ENCODE data around the gene TEX53.

TEX53 gene

GRCh38 chr9:114688909-114689610, 31.5 kb upstream of the TEX53 start:
- H3K9me3 Mint-ChIP-seq = no peaks in the 10 kb centered on the region
- peaks cover 4 to 18% of the 10 kb centered on the region in 2 donors for H3K27me3 Mint-ChIP-seq
- H3K36me3 Mint-ChIP-seq = no peaks in the 10 kb centered on the region
- peaks cover 6 to 21% of the 10 kb centered on the region in 2 donors for H3K4me1 Mint-ChIP-seq
- DNase-seq = no peak
- ATAC-seq (replicated peaks) = no peak
- no peak overlapping the region for H3K4me3 Mint-ChIP-seq
- no peak overlapping the region for H3K27ac Mint-ChIP-seq

- H3K36me3 Mint-ChIP-seq = no peaks in the 10 kb centered on the region
Measured at GRCh38 chr9:114688379-114688778, 30.8 kb upstream of the TEX53 start.

GRCh38 chr9:114687034-114687433, 29.4 kb upstream of the TEX53 start:
- H3K27me3 Mint-ChIP-seq = peaks cover 0 to 6% of the 10 kb centered on the region in 2 donors
- H3K4me1 Mint-ChIP-seq = peaks cover 6 to 21% of the 10 kb centered on the region in 2 donors
- H3K27ac Mint-ChIP-seq = no peak overlapping the region
- ATAC-seq (replicated peaks) (no peak), DNase-seq (no peak)
- H3K36me3 Mint-ChIP-seq = no peaks in the 10 kb centered on the region
- no peak overlapping the region for H3K4me3 Mint-ChIP-seq
- H3K9me3 Mint-ChIP-seq = no peaks in the 10 kb centered on the region

More at GRCh38 chr9:114688379-114688778, 30.8 kb upstream of the TEX53 start:
- DNase-seq = no peak
- Mint-ChIP-seq H3K4me1 (peaks cover 6 to 21% of the 10 kb centered on the region in 2 donors), H3K9me3 (no peaks in the 10 kb centered on the region), H3K27me3 (peaks cover 0 to 12% of the 10 kb centered on the region in 2 donors), H3K4me3 (no peak overlapping the region), H3K27ac (no peak overlapping the region)
- no peak for ATAC-seq (replicated peaks)

GRCh38 chr9:114685951-114686350, 28.3 kb upstream of the TEX53 start:
- Mint-ChIP-seq H3K27me3 (peaks cover 5 to 15% of the 10 kb centered on the region in 2 donors), H3K9me3 (no peaks in the 10 kb centered on the region), H3K4me1 (peaks cover 2 to 17% of the 10 kb centered on the region in 2 donors), H3K27ac (no peak overlapping the region), H3K4me3 (no peak overlapping the region), H3K36me3 (no peaks in the 10 kb centered on the region)
- ATAC-seq (replicated peaks) (no peak), DNase-seq (no peak)

- Mint-ChIP-seq H3K27ac (no peak overlapping the region), H3K9me3 (no peaks in the 10 kb centered on the region), H3K4me1 (peaks cover 2 to 12% of the 10 kb centered on the region in 2 donors), H3K4me3 (no peak overlapping the region), H3K27me3 (peaks cover 5 to 17% of the 10 kb centered on the region in 2 donors), H3K36me3 (no peaks in the 10 kb centered on the region)
- DNase-seq = no peak
- no peak for ATAC-seq (replicated peaks)
Measured at GRCh38 chr9:114684036-114684435, 26.4 kb upstream of the TEX53 start.

GRCh38 chr9:114682846-114683245, 25.2 kb upstream of the TEX53 start:
- Mint-ChIP-seq H3K36me3 (no peaks in the 10 kb centered on the region), H3K4me1 (peaks cover 4 to 24% of the 10 kb centered on the region in 2 donors), H3K27me3 (peaks cover 11 to 19% of the 10 kb centered on the region in 2 donors), H3K4me3 (no peak overlapping the region), H3K9me3 (no peaks in the 10 kb centered on the region), H3K27ac (no peak overlapping the region)
- ATAC-seq (replicated peaks) (no peak), DNase-seq (no peak)

GRCh38 chr9:114681594-114682332, 24.2 kb upstream of the TEX53 start, which contains the start of gene TEX48:
TEX48 (minus strand) TSS chr9:114682192; CDS start chr9:114671723, 10,469 bp downstream.
- Mint-ChIP-seq H3K4me3 (no peak within 1 kb of the TSS), H3K27me3 (peaks cover 20 to 30% of the 10 kb centered on the region in 2 donors), H3K36me3 (no peaks in the 10 kb centered on the region), H3K9me3 (no peaks in the 10 kb centered on the region), H3K27ac (no peak within 1 kb of the TSS), H3K4me1 (peaks cover 7 to 30% of the 10 kb centered on the region in 2 donors)
- peak; percentile 90 to 93 for ATAC-seq (replicated peaks)
- peak; percentile 60 for DNase-seq

- H3K36me3 Mint-ChIP-seq = no peaks in the 10 kb centered on the region
- H3K27me3 Mint-ChIP-seq = peaks cover 20 to 39% of the 10 kb centered on the region in 2 donors
- peaks cover 7 to 30% of the 10 kb centered on the region in 2 donors for H3K4me1 Mint-ChIP-seq
- no peak overlapping the region for H3K4me3 Mint-ChIP-seq
- no peaks in the 10 kb centered on the region for H3K9me3 Mint-ChIP-seq
- DNase-seq = no peak
- no peak overlapping the region for H3K27ac Mint-ChIP-seq
- ATAC-seq (replicated peaks) = no peak
Measured at GRCh38 chr9:114680259-114681001, 22.8 kb upstream of the TEX53 start.

GRCh38 chr9:114678795-114679194, 21.2 kb upstream of the TEX53 start:
- H3K36me3 Mint-ChIP-seq = no peaks in the 10 kb centered on the region
- peaks cover 7 to 30% of the 10 kb centered on the region in 2 donors for H3K4me1 Mint-ChIP-seq
- DNase-seq (no peak), ATAC-seq (replicated peaks) (peak; percentile 10 to 16)
- H3K27me3 Mint-ChIP-seq = peaks cover 26 to 41% of the 10 kb centered on the region in 2 donors
- H3K4me3 Mint-ChIP-seq = no peak overlapping the region
- no peaks in the 10 kb centered on the region for H3K9me3 Mint-ChIP-seq
- peak overlapping the region; percentile 6 for H3K27ac Mint-ChIP-seq

- peaks cover 26 to 41% of the 10 kb centered on the region in 2 donors for H3K27me3 Mint-ChIP-seq
- H3K36me3 Mint-ChIP-seq = no peaks in the 10 kb centered on the region
- no peaks in the 10 kb centered on the region for H3K9me3 Mint-ChIP-seq
- no peak overlapping the region for H3K27ac Mint-ChIP-seq
- DNase-seq = no peak
- H3K4me3 Mint-ChIP-seq = no peak overlapping the region
- ATAC-seq (replicated peaks) = no peak
- H3K4me1 Mint-ChIP-seq = peaks cover 7 to 30% of the 10 kb centered on the region in 2 donors
Measured at GRCh38 chr9:114678130-114678529, 20.5 kb upstream of the TEX53 start.

GRCh38 chr9:114677418-114677817, 19.8 kb upstream of the TEX53 start:
- Mint-ChIP-seq H3K27me3 (peaks cover 26 to 41% of the 10 kb centered on the region in 2 donors), H3K36me3 (no peaks in the 10 kb centered on the region), H3K9me3 (no peaks in the 10 kb centered on the region), H3K4me3 (no peak overlapping the region), H3K4me1 (peaks cover 7 to 30% of the 10 kb centered on the region in 2 donors), H3K27ac (no peak overlapping the region)
- DNase-seq = no peak
- ATAC-seq (replicated peaks) = no peak

- H3K9me3 Mint-ChIP-seq = no peaks in the 10 kb centered on the region
- ATAC-seq (replicated peaks) (no peak), DNase-seq (no peak)
- H3K4me1 Mint-ChIP-seq = peaks cover 7 to 30% of the 10 kb centered on the region in 2 donors
- H3K27me3 Mint-ChIP-seq = peaks cover 26 to 41% of the 10 kb centered on the region in 2 donors
- no peak overlapping the region for H3K27ac Mint-ChIP-seq
- H3K36me3 Mint-ChIP-seq = no peaks in the 10 kb centered on the region
- no peak overlapping the region for H3K4me3 Mint-ChIP-seq
Measured at GRCh38 chr9:114676901-114677300, 19.3 kb upstream of the TEX53 start.

GRCh38 chr9:114674798-114675540, 17.4 kb upstream of the TEX53 start:
- peaks cover 4 to 24% of the 10 kb centered on the region in 2 donors for H3K4me1 Mint-ChIP-seq
- peaks cover 21 to 24% of the 10 kb centered on the region in 2 donors for H3K27me3 Mint-ChIP-seq
- H3K9me3 Mint-ChIP-seq = no peaks in the 10 kb centered on the region
- ATAC-seq (replicated peaks) (no peak), DNase-seq (no peak)
- no peak overlapping the region for H3K27ac Mint-ChIP-seq
- H3K4me3 Mint-ChIP-seq = no peak overlapping the region
- H3K36me3 Mint-ChIP-seq = no peaks in the 10 kb centered on the region
